ENCODE results near the gene PACSIN3. TPM values are rescaled to one million over a fixed set of nuclear protein-coding genes. Genes with fewer than 3 reads are reported as not detected.

PACSIN3 gene
- total and polyA plus RNA-seq, 2 of the 13 experiments (the other 11 are each of a cell fraction or from before 2014, with no cell fraction given), result 47.9 to 93.3 TPM

- TF ChIP-seq ARID3A (IDR thresholded peaks at IDR 0.05; ENCODE audit: low read depth, low read length), result no peak
- no peak for TF ChIP-seq ZNF230 (CRISPR knock-in tag; IDR thresholded peaks at IDR 0.05)
- 0 out of 2 replicates have a peak, but pooled peaks have one; percentile 15 for TF ChIP-seq TARDBP (CRISPR knock-in tag; IDR thresholded peaks at IDR 0.05)
- TF ChIP-seq, protein P1, sequence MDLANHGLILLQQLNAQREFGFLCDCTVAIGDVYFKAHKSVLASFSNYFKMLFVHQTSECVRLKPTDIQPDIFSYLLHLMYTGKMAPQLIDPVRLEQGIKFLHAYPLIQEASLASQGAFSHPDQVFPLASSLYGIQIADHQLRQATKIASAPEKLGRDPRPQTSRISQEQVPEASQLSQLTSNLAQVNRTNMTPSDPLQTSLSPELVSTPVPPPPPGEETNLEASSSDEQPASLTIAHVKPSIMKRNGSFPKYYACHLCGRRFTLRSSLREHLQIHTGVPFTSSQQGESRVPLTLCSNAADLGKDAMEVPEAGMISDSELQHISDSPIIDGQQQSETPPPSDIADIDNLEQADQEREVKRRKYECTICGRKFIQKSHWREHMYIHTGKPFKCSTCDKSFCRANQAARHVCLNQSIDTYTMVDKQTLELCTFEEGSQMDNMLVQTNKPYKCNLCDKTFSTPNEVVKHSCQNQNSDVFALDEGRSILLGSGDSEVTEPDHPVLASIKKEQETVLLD (CRISPR knock-in tag; IDR thresholded peaks at IDR 0.05; ENCODE audit: low read depth), result peak; percentile 37; the same call in 1 of the 2 replicates
- TF ChIP-seq CEBPZ (IDR thresholded peaks at IDR 0.05; ENCODE audit: low read length), result no peak
- no peak for TF ChIP-seq SAFB2 (CRISPR knock-in tag; IDR thresholded peaks at IDR 0.05; ENCODE audit: borderline replicate concordance, low read depth)
- no peak for TF ChIP-seq IRF9 (CRISPR knock-in tag; IDR thresholded peaks at IDR 0.05; ENCODE audit: borderline replicate concordance)
- TF ChIP-seq, protein P2, sequence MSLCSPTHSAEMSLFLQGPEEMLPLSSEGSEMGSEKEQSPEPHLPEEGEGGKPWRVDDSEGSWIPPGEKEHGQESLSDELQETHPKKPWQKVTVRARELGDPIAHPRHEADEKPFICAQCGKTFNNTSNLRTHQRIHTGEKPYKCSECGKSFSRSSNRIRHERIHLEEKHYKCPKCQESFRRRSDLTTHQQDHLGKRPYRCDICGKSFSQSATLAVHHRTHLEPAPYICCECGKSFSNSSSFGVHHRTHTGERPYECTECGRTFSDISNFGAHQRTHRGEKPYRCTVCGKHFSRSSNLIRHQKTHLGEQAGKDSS (CRISPR knock-in tag; IDR thresholded peaks at IDR 0.05; ENCODE audit: borderline replicate concordance, low read depth), result no peak
- 0 out of 2 replicates have a peak, but pooled peaks have one; percentile 19 for TF ChIP-seq KDM4B (CRISPR knock-in tag; IDR thresholded peaks at IDR 0.05)
- TF ChIP-seq ZNF256 (CRISPR knock-in tag; conservative IDR thresholded peaks at IDR 0.05), result no peak
- TF ChIP-seq DNMT1 (CRISPR knock-in tag; IDR thresholded peaks at IDR 0.05), result no peak
- TF ChIP-seq TAF1 (CRISPR knock-in tag; IDR thresholded peaks at IDR 0.05), result no peak; the same call in 1 of the 2 replicates
- TF ChIP-seq ZNF431 (CRISPR knock-in tag; IDR thresholded peaks at IDR 0.05; ENCODE audit: borderline replicate concordance, low read depth), result no peak
- TF ChIP-seq ZNF331 (CRISPR knock-in tag; IDR thresholded peaks at IDR 0.05), result no peak
- TF ChIP-seq, protein P3, sequence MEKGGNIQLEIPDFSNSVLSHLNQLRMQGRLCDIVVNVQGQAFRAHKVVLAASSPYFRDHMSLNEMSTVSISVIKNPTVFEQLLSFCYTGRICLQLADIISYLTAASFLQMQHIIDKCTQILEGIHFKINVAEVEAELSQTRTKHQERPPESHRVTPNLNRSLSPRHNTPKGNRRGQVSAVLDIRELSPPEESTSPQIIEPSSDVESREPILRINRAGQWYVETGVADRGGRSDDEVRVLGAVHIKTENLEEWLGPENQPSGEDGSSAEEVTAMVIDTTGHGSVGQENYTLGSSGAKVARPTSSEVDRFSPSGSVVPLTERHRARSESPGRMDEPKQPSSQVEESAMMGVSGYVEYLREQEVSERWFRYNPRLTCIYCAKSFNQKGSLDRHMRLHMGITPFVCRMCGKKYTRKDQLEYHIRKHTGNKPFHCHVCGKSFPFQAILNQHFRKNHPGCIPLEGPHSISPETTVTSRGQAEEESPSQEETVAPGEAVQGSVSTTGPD (CRISPR knock-in tag; IDR thresholded peaks at IDR 0.05), result no peak
- TF ChIP-seq SNAPC2 (CRISPR knock-in tag; IDR thresholded peaks at IDR 0.05), result 0 out of 2 replicates have a peak, but pooled peaks have one; percentile 38
- TF ChIP-seq HNRNPK (IDR thresholded peaks at IDR 0.05; ENCODE audit: low read depth, low read length, poor library complexity, severe bottlenecking), result peak; percentile 53
Measured at GRCh38 chr11:47186700-47187695, 764 bp upstream of the PACSIN3 start (continued).
